C4-2B (cell line): ENCODE data around the gene PABPC4L.

ENCODE experiments used
- ZFX ChIP-seq: fragments of 450-650 bp; IDR thresholded peaks from 2 replicates; pipeline ENCODE4 v1.6.1; 2017
- TF ChIP-seq, protein P1 (sequence below): fragments of 450-650 bp; conservative IDR thresholded peaks from 2 replicates; pipeline ENCODE4 v1.5.1; 2017; ENCODE audit warnings: mild to moderate bottlenecking

DNA sequence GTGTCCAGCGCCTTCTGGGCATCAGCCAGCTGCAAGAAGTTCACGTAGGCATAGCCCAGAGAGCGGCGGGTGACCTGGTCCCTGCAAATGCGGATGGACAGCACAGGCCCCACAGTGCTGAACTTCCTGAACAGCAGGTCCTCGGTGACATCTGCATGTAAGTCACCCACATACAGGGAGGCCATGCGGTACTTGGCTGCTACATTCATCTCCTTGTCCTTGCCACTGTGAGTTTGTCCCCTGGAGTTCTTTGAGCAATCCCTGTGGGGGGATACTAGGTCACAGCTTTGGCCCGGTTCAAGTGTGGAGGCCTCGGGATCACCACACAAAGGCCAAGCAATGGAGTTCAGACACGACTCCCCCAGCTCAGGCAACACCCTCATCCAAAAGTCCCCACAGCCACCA lies 776 bp downstream of the PABPC4L start:
- TF ChIP-seq, protein P1, sequence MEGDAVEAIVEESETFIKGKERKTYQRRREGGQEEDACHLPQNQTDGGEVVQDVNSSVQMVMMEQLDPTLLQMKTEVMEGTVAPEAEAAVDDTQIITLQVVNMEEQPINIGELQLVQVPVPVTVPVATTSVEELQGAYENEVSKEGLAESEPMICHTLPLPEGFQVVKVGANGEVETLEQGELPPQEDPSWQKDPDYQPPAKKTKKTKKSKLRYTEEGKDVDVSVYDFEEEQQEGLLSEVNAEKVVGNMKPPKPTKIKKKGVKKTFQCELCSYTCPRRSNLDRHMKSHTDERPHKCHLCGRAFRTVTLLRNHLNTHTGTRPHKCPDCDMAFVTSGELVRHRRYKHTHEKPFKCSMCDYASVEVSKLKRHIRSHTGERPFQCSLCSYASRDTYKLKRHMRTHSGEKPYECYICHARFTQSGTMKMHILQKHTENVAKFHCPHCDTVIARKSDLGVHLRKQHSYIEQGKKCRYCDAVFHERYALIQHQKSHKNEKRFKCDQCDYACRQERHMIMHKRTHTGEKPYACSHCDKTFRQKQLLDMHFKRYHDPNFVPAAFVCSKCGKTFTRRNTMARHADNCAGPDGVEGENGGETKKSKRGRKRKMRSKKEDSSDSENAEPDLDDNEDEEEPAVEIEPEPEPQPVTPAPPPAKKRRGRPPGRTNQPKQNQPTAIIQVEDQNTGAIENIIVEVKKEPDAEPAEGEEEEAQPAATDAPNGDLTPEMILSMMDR, result no peak
- TF ChIP-seq ZFX, result no peak
